Right atrium auricular region (tissue), 2 donors: Measurements from ENCODE around the gene PSMB5. TPM values are rescaled to one million over a fixed set of nuclear protein-coding genes. Genes with fewer than 3 reads are reported as not detected.
A peak's percentile ranks its signal among the peaks of the same experiment; 100 is the strongest.

ENCODE experiments used
- DNase-seq: peaks from one replicate; pipeline ENCODE4 v3.0.0-alpha.2; 2019; ENCODE audit warnings: low spot score
- H3K27ac ChIP-seq, 2 donors: fragments of 200-600 bp; sonication (generic); 1 replicate in 1 of 2; 2 replicates in 1 of 2; pipeline ENCODE4 v1.5.1; 2016 to 2019
- H3K27me3 ChIP-seq, 2 donors: fragments of 200-600 bp; sonication (generic); one replicate each; pipeline versions ENCODE4 v1.5.1 to v1.6.0; 2017 to 2019
- H3K36me3 ChIP-seq: fragments of 200-600 bp; sonication (generic); one replicate; pipeline ENCODE4 v1.5.1; 2016
- H3K4me1 ChIP-seq, 2 donors: fragments of 200-600 bp; sonication (generic); one replicate each; pipeline versions ENCODE4 v1.5.1 to v1.6.0; 2017 to 2019
- H3K4me3 ChIP-seq, 2 donors: fragments of 200-600 bp; sonication (generic); 1 replicate in 1 of 2; 2 replicates in 1 of 2; pipeline ENCODE4 v1.5.1; 2017 to 2019; ENCODE audit warnings: mild to moderate bottlenecking in 1 of 2, moderate library complexity in 1 of 2
- H3K9me3 ChIP-seq, 2 donors: fragments of 200-600 bp; sonication (generic); one replicate each; pipeline ENCODE4 v1.5.1; 2019
- CTCF ChIP-seq, 2 donors: fragments of 200-600 bp; sonication (generic); IDR thresholded peaks; one replicate each; pipeline ENCODE4 v1.5.1; 2019; ENCODE audit warnings: antibody characterized with exemption in 2 of 2
- total RNA-seq, 2 donors: library from RNA; depleted of rRNA; stranded (reverse); fragments of >200 nt; gene quantifications; one replicate each; pipeline ENCODE4 v1.1.0, GENCODE V29; 2016

PSMB5 gene
- total RNA-seq, 2 donors from 2014 or later: 105 to 122 TPM

GRCh38 chr14:23033801-23034497 is 751 bp downstream of the PSMB5 start:
- Histone ChIP-seq H3K27ac (peak overlapping the region; percentile 92 to 95), H3K27me3 (no peaks in the 10 kb centered on the region), H3K36me3 (peaks cover 37% of the 10 kb centered on the region), H3K4me3 (peak overlapping the region; percentile 80), H3K4me1 (peaks cover 0 to 21% of the 10 kb centered on the region in 2 donors), H3K9me3 (no peaks in the 10 kb centered on the region)
- no peak for DNase-seq
- TF ChIP-seq CTCF (IDR thresholded peaks at IDR 0.05): no peak

- TF ChIP-seq CTCF (IDR thresholded peaks at IDR 0.05): no peak
- Histone ChIP-seq H3K27me3 (no peaks in the 10 kb centered on the region), H3K27ac (no peak overlapping the region), H3K36me3 (peaks cover 37% of the 10 kb centered on the region), H3K4me3 (no peak overlapping the region), H3K9me3 (no peaks in the 10 kb centered on the region), H3K4me1 (peaks cover 0 to 21% of the 10 kb centered on the region in 2 donors)
- no peak for DNase-seq
Observed at GRCh38 chr14:23033251-23033727, 1.4 kb downstream of the PSMB5 start.

- no peak overlapping the region for H3K27ac ChIP-seq
- no peak for DNase-seq
- peaks cover 43% of the 10 kb centered on the region for H3K36me3 ChIP-seq
- no peak for TF ChIP-seq CTCF (IDR thresholded peaks at IDR 0.05)
- H3K9me3 ChIP-seq: no peaks in the 10 kb centered on the region
- H3K27me3 ChIP-seq: no peaks in the 10 kb centered on the region
- H3K4me3 ChIP-seq: no peak overlapping the region
- peaks cover 0 to 21% of the 10 kb centered on the region in 2 donors for H3K4me1 ChIP-seq
Observed at GRCh38 chr14:23030936-23031335, 3.8 kb downstream of the PSMB5 start.

- peaks cover 50% of the 10 kb centered on the region for H3K36me3 ChIP-seq
- H3K4me1 ChIP-seq: peaks cover 0 to 16% of the 10 kb centered on the region in 2 donors
- H3K9me3 ChIP-seq: no peaks in the 10 kb centered on the region
- H3K27me3 ChIP-seq: no peaks in the 10 kb centered on the region
- DNase-seq: no peak
- no peak for TF ChIP-seq CTCF (IDR thresholded peaks at IDR 0.05)
- no peak overlapping the region for H3K27ac ChIP-seq
- H3K4me3 ChIP-seq: no peak overlapping the region
Observed at GRCh38 chr14:23028799-23029198, 5.9 kb downstream of the PSMB5 start.

GRCh38 chr14:23025151-23025814 is 9.4 kb downstream of the PSMB5 start:
- H3K4me1 ChIP-seq: no peaks in the 10 kb centered on the region
- H3K9me3 ChIP-seq: no peaks in the 10 kb centered on the region
- H3K27me3 ChIP-seq: no peaks in the 10 kb centered on the region
- peaks cover 18% of the 10 kb centered on the region for H3K36me3 ChIP-seq
- DNase-seq: no peak
- no peak overlapping the region for H3K27ac ChIP-seq
- TF ChIP-seq CTCF (IDR thresholded peaks at IDR 0.05): no peak
- no peak overlapping the region for H3K4me3 ChIP-seq
